Astrocyte of the cerebellum (primary cell): ENCODE results near the gene BTRC.
"Not testable (repeated sequence)": the region's sequence is repeated elsewhere in the genome, so short reads cannot be mapped to it uniquely, and the experiment has no call there.

Source experiments
- DNase-seq: peaks from one replicate; pipeline ENCODE4 v3.0.0-alpha.2; 2011; ENCODE audit warnings: low read depth
- H3K4me3 ChIP-seq: 2 replicates; pipeline ENCODE4 v1.5.1; 2011; ENCODE audit warnings: mild to moderate bottlenecking, low read depth, low read length, moderate library complexity
- in situ Hi-C: cut with HindIII; loops from 2 replicates; pipeline ENCODE4 v1.10.0; 2017; ENCODE audit warnings: low sequenced_read_pairs
- TF ChIP-seq, protein P1 (sequence below): IDR thresholded peaks from 2 replicates; pipeline ENCODE4 v1.5.1; 2012; ENCODE audit warnings: low read length, low read depth, moderate library complexity, mild to moderate bottlenecking; ENCODE audit errors: missing control alignments

Gene BTRC

DNA sequence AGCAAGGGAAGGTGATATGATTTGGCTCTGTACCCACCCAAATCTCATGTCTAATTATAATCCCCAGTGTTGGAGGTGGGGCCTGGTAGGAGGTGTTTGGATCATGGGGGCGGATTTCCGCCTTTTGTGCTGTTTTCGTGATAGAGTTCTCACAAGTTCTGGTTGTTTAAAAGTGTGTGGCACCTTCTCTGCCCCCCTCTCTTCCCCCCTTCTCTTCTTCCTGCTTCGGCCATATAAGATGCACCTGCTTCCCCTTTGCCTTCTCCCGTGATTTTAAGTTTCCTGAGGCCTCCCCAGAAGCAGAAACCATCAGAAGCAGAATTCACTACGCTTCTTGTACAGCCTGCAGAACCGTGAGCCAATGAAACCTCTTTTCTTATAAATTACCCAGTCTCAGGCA lies 21.1 kb downstream of the BTRC start:
- H3K4me3 ChIP-seq, result no peak overlapping the region

GRCh38 chr10:101379663-101380352 lies 25.8 kb downstream of the BTRC start:
- TF ChIP-seq, protein P1, sequence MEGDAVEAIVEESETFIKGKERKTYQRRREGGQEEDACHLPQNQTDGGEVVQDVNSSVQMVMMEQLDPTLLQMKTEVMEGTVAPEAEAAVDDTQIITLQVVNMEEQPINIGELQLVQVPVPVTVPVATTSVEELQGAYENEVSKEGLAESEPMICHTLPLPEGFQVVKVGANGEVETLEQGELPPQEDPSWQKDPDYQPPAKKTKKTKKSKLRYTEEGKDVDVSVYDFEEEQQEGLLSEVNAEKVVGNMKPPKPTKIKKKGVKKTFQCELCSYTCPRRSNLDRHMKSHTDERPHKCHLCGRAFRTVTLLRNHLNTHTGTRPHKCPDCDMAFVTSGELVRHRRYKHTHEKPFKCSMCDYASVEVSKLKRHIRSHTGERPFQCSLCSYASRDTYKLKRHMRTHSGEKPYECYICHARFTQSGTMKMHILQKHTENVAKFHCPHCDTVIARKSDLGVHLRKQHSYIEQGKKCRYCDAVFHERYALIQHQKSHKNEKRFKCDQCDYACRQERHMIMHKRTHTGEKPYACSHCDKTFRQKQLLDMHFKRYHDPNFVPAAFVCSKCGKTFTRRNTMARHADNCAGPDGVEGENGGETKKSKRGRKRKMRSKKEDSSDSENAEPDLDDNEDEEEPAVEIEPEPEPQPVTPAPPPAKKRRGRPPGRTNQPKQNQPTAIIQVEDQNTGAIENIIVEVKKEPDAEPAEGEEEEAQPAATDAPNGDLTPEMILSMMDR, result no peak
- in situ Hi-C loops, result no loop called here

More for the DNA sequence above, 21.1 kb downstream of the BTRC start:
- TF ChIP-seq, protein P1, result no peak
- in situ Hi-C loops, result no loop called here
- DNase-seq, result no peak

GRCh38 chr10:101380353-101381017 lies 26.5 kb downstream of the BTRC start:
- in situ Hi-C loops, result no loop called here
- TF ChIP-seq, protein P1, result no peak
- H3K4me3 ChIP-seq, result no peak overlapping the region
- DNase-seq, result no peak

More at GRCh38 chr10:101379663-101380352, 25.8 kb downstream of the BTRC start:
- H3K4me3 ChIP-seq, result no peak overlapping the region
- no peak for DNase-seq

- in situ Hi-C loops, result no loop called here
- H3K4me3 ChIP-seq, result no peak overlapping the region
- TF ChIP-seq, protein P1, result no peak
- no peak for DNase-seq
These were observed 32.1 kb downstream of the BTRC start for GRCh38 chr10:101385866-101386658.

- in situ Hi-C loops, result no loop called here
- no peak overlapping the region for H3K4me3 ChIP-seq
- TF ChIP-seq, protein P1, result no peak
These were observed 32.8 kb downstream of the BTRC start for GRCh38 chr10:101386659-101387259.

DNA sequence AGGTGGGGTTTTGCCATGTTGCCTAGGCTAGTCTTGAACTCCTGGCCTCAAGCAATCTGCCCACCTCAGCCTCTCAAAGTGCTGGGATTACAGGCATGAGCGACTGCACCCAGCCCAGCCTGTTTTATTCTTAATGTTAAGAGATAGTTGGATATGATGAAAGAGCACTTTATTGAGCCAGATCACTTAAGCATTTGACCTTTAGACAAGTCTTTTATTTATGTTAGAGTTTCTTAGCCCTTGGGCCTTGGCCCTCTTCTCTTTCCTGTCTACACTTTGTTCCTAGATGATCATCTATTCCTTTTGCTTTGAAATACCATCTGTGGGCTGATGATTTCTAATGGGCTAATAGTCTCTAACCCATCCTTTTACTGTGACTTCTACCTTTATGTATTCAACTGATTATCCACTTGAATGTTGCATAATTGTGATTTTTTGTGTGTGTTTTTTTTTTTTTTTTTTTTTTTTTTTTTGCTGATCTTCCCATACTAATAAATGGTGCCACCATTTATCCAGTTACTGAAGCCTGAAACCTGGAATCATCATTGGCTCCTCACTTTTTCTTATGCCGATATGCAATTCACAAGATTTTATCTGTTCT lies 34.8 kb downstream of the BTRC start:
- no peak for DNase-seq
- H3K4me3 ChIP-seq, result no peak overlapping the region
- TF ChIP-seq, protein P1, result no peak
- in situ Hi-C loops, result no loop called here

More at GRCh38 chr10:101386659-101387259, 32.8 kb downstream of the BTRC start:
- no peak for DNase-seq

GRCh38 chr10:101389532-101389931 lies 35.6 kb downstream of the BTRC start:
- H3K4me3 ChIP-seq, DNase-seq, in situ Hi-C loops: not testable (repeated sequence)
